ENCODE results near the gene B3GNT8. TPM values are rescaled to one million over a fixed set of nuclear protein-coding genes. Genes with fewer than 3 reads are reported as not detected.

The B3GNT8 gene
- total and polyA plus RNA-seq, 2 of the 4 experiments (the other 2 are of a cell fraction), result 0.36 TPM

DNA sequence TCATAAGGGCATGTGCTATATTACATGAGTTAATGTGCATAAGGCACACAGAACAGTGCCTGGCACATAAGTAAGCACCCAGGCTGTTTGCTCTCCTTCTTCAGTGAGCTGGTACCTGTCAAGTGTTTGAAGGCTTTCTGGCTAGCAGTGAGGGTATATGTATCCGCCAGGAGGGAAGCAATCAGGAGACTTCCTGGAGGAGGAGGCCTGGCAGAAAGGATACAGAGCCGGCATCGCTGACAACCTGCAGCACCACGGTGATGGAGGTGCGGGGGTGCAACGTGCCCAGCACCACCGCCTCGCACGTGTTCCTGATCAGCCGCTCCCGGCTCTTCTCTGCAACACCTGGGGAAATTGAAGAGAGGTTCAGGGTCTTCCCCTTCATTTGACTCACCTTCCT lies 35.6 kb downstream of the B3GNT8 start:
- DNase-seq (no peak), ATAC-seq (ENCODE audit: low read depth) (no peak)
- no CpG with 5 or more reads among the region's 11 CpGs for WGBS, 2 experiments (ENCODE audit: extremely low coverage in 2 of 2, insufficient read length in 1 of 2)
- H3K79me1 ChIP-seq (ENCODE audit: low read depth in 1 of 2, low read length in 2 of 2), result peaks cover 0 to 3% of the 10 kb centered on the region in 2 experiments; a peak in 1 of 4 replicates
- no peak overlapping the region for H3K9ac ChIP-seq (ENCODE audit: low read depth, low read length)
- no peak overlapping the region for H3K4ac ChIP-seq (ENCODE audit: low read depth, low read length)
- H2BK15ac ChIP-seq (ENCODE audit: low read depth, low read length), result no peak overlapping the region
- no peaks in the 10 kb centered on the region for H3K27me3 ChIP-seq (ENCODE audit: control insufficient read depth, insufficient read depth, low read length)
- peaks cover 23% of the 10 kb centered on the region for H3K36me3 ChIP-seq (ENCODE audit: control insufficient read depth, insufficient read depth, low read length)
- dilution Hi-C loops (cut with HindIII; ENCODE audit: low sequenced_read_pairs, unreplicated experiment) (no loop called here), in situ Hi-C loops (cut with MboI; ENCODE audit: low sequenced_read_pairs) (no loop called here), intact Hi-C loops (cut with micrococcal nuclease) (no loop called here)
- no peaks in the 10 kb centered on the region for H4K20me1 ChIP-seq (ENCODE audit: insufficient read depth, low read length)
- H3K4me1 ChIP-seq (ENCODE audit: control insufficient read depth, insufficient read depth, low read length), result no peaks in the 10 kb centered on the region
- no peak overlapping the region for H4K5ac ChIP-seq (ENCODE audit: low read depth, low read length)
- no peaks in the 10 kb centered on the region for H3K9me3 ChIP-seq (ENCODE audit: control insufficient read depth, insufficient read depth, low read length)
- H3K4me2 ChIP-seq (ENCODE audit: low read depth, low read length), result no peak overlapping the region
- no peak overlapping the region for H3K56ac ChIP-seq (ENCODE audit: extremely low read depth, insufficient read depth, low read length)
- no TSS peak for BruUV-seq (replicated peaks)
- ChIA-PET CTCF (no interaction called here), POLR2A (ENCODE audit: unreplicated experiment) (no interaction called here)
- H2BK120ac ChIP-seq (ENCODE audit: low read depth, low read length), result no peak overlapping the region
- H2BK5ac ChIP-seq (ENCODE audit: low read depth, low read length, poor library complexity, severe bottlenecking), result no peak overlapping the region
- no peak overlapping the region for H3K27ac ChIP-seq (ENCODE audit: insufficient read depth, low read length)
- no peak overlapping the region for H4K8ac ChIP-seq (ENCODE audit: low read depth in 2 of 2, low read length in 2 of 2)
- no peak overlapping the region for H3K23ac ChIP-seq (ENCODE audit: low read depth, low read length)
- TF ChIP-seq ELK1 (IDR thresholded peaks at IDR 0.05; ENCODE audit: borderline replicate concordance, low read depth, low read length), result no peak
- TF ChIP-seq NFE2L2 (IDR thresholded peaks at IDR 0.05; ENCODE audit: low read depth, low read length), result no peak
- no peak for TF ChIP-seq SMC3 (IDR thresholded peaks at IDR 0.05; ENCODE audit: low read depth, low read length)
- TF ChIP-seq POLR2A (IDR thresholded peaks at IDR 0.05; ENCODE audit: low read depth, low read length), result no peak
- TF ChIP-seq CEBPB (IDR thresholded peaks at IDR 0.05; ENCODE audit: low read depth, low read length), result no peak
- no peak for TF ChIP-seq MAFK (IDR thresholded peaks at IDR 0.05; ENCODE audit: low read depth, low read length)
- no peak for TF ChIP-seq MXI1 (IDR thresholded peaks at IDR 0.05; ENCODE audit: borderline replicate concordance, low read depth, low read length)
- TF ChIP-seq CTCF (conservative IDR thresholded peaks at IDR 0.05; ENCODE audit: low read depth, low read length), result no peak
- TF ChIP-seq RFX5 (IDR thresholded peaks at IDR 0.05; ENCODE audit: low read depth, low read length), result no peak
- TF ChIP-seq MAZ (IDR thresholded peaks at IDR 0.05; ENCODE audit: borderline replicate concordance, low read depth, low read length), result no peak
- no peak for TF ChIP-seq RCOR1 (IDR thresholded peaks at IDR 0.05; ENCODE audit: insufficient replicate concordance, low read length)
- TF ChIP-seq, protein P1, sequence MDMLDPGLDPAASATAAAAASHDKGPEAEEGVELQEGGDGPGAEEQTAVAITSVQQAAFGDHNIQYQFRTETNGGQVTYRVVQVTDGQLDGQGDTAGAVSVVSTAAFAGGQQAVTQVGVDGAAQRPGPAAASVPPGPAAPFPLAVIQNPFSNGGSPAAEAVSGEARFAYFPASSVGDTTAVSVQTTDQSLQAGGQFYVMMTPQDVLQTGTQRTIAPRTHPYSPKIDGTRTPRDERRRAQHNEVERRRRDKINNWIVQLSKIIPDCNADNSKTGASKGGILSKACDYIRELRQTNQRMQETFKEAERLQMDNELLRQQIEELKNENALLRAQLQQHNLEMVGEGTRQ (IDR thresholded peaks at IDR 0.05; ENCODE audit: low read depth, low read length), result no peak
- TF ChIP-seq CHD1 (IDR thresholded peaks at IDR 0.05; ENCODE audit: low read depth, low read length), result no peak
- no peak for TF ChIP-seq BHLHE40 (IDR thresholded peaks at IDR 0.05; ENCODE audit: low read depth, low read length)
- no peak for TF ChIP-seq RAD21 (IDR thresholded peaks at IDR 0.05; ENCODE audit: low read length)
- no peak for TF ChIP-seq FOS (IDR thresholded peaks at IDR 0.05; ENCODE audit: low read depth, low read length)
- H3K14ac ChIP-seq (replicated peaks; ENCODE audit: low read depth, low read length), result no peak overlapping the region
- H3K9me1 ChIP-seq (ENCODE audit: insufficient read depth, low read length), result no peaks in the 10 kb centered on the region
- no peak overlapping the region for H2AK5ac ChIP-seq (ENCODE audit: low read depth, low read length)
- no peak overlapping the region for H3K4me3 ChIP-seq (ENCODE audit: insufficient read depth, low read depth, low read length)
- H3K18ac ChIP-seq (ENCODE audit: low read depth, low read length), result no peak overlapping the region
- H4K91ac ChIP-seq (ENCODE audit: insufficient read depth, low read depth, low read length), result no peak overlapping the region
- H2AK9ac ChIP-seq (replicated peaks; ENCODE audit: low read depth, low read length, poor library complexity), result peak overlapping the region; percentile 34
- H2BK20ac ChIP-seq (ENCODE audit: low read depth, low read length), result no peak overlapping the region
- no peak overlapping the region for H2AFZ ChIP-seq (replicated peaks; ENCODE audit: low read length, poor library complexity)
